Measurements from ENCODE around the gene TLE4. TPM values are rescaled to one million over a fixed set of nuclear protein-coding genes. Genes with fewer than 3 reads are reported as not detected.

The TLE4 gene
- total and polyA plus RNA-seq, 2 experiments from 2014 or later = 29.6 to 38.4 TPM

DNA sequence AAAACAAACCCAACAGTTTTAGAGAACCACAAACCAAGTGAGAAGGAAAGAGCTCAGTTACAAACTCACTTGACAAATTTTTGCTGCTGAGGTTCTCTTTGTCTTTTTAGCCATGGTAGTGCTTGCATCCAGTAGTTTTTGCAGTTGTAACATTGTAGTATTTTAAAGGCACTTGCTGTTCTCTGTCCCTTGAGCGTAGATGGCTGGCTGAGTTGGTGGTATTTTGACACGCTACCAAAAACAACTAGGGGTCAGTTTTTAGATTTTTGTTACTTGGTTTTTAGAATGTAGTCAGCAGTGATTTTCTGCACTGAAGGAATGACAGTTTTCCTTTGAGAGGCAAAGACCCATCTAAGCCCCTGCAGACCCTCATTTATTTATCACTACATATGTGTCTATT lies 58.0 kb downstream of the TLE4 start:
- Histone ChIP-seq H3K9me3 (ENCODE audit: low read depth) (no peaks in the 10 kb centered on the region), H2AFZ (no peak overlapping the region), H3K4me2 (no peak overlapping the region), H3K79me2 (peaks cover 25% of the 10 kb centered on the region), H3K4me3 (no peak overlapping the region), H3K27me3 (no peaks in the 10 kb centered on the region), H4K20me1 (ENCODE audit: insufficient read depth, poor library complexity, severe bottlenecking) (no peaks in the 10 kb centered on the region), H3K27ac (no peak overlapping the region), H3K36me3 (replicated peaks; ENCODE audit: insufficient read depth, low read depth) (no peaks in the 10 kb centered on the region), H3K4me1 (ENCODE audit: insufficient read depth) (no peaks in the 10 kb centered on the region), H3K9me2 (replicated peaks; ENCODE audit: insufficient read depth) (no peaks in the 10 kb centered on the region)
- TF ChIP-seq EZH2phosphoT487 (IDR thresholded peaks at IDR 0.05; ENCODE audit: low read depth, severe bottlenecking, unreplicated experiment) = no peak
- 95% methylated on average over 2 of the region's 2 CpGs for WGBS (ENCODE audit: low lambda C conversion rate, missing lambda C conversion rate)
- no peak for DNase-seq (ENCODE audit: low spot score)

DNA sequence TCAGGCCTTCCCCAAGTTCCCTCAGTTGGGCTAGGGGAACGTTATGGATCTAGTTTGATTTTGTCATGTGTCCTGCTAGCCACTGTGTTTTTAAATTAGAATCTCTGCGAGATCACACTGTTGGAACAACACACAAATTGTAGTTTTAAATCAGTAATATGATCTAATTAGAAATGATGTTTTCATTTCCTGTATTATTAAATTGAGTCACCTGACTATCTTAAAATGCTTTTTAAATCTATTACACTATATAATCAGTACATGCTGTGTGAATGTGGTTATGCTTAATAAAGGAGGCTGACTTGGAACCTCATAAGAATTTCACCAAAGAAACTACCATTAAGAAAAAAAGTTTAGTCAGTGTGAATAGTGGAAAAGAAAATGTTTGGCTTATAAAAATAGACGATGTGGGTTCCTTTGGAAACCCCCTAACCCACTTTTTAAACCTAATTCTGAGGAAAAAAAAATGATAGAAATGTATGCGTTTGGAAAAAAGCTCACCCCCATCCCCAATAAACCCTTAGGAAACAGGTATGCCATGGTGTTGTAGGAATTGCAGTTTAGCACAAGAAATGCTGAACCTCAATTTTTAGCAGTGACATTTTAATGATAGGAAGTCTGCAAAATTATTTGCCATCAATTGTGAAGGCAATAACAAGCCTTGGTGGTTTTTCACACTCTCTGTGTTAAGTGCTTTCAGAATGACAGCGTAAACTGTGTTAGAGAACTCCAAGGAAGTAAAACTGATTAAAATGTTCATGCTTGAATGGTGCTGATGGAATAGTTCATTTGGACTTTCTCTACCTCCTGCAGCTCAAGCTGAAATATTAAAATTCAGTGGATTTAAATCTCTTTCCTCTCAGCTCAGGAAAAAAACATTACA lies 59.0 kb downstream of the TLE4 start:
- TF ChIP-seq CTCF (IDR thresholded peaks at IDR 0.05; ENCODE audit: poor library complexity) (no peak), EZH2 (IDR thresholded peaks at IDR 0.05; ENCODE audit: borderline replicate concordance) (no peak), EZH2phosphoT487 (IDR thresholded peaks at IDR 0.05; ENCODE audit: low read depth, severe bottlenecking, unreplicated experiment) (no peak)
- H3K4me1 ChIP-seq (ENCODE audit: insufficient read depth) = no peaks in the 10 kb centered on the region
- no peaks in the 10 kb centered on the region for H3K9me3 ChIP-seq (ENCODE audit: low read depth)
- H3K4me2 ChIP-seq = no peak overlapping the region
- H2AFZ ChIP-seq = no peak overlapping the region
- H4K20me1 ChIP-seq (ENCODE audit: insufficient read depth, poor library complexity, severe bottlenecking) = no peaks in the 10 kb centered on the region
- H3K36me3 ChIP-seq (replicated peaks; ENCODE audit: insufficient read depth, low read depth) = no peaks in the 10 kb centered on the region
- H3K9me2 ChIP-seq (replicated peaks; ENCODE audit: insufficient read depth) = no peaks in the 10 kb centered on the region
- 91% methylated on average over 5 of the region's 5 CpGs for WGBS (ENCODE audit: low lambda C conversion rate, missing lambda C conversion rate)
- H3K27ac ChIP-seq = no peak overlapping the region
- peaks cover 21% of the 10 kb centered on the region for H3K79me2 ChIP-seq
- H3K4me3 ChIP-seq = no peak overlapping the region
- no peak for DNase-seq (ENCODE audit: low spot score)
- H3K27me3 ChIP-seq = no peaks in the 10 kb centered on the region

DNA sequence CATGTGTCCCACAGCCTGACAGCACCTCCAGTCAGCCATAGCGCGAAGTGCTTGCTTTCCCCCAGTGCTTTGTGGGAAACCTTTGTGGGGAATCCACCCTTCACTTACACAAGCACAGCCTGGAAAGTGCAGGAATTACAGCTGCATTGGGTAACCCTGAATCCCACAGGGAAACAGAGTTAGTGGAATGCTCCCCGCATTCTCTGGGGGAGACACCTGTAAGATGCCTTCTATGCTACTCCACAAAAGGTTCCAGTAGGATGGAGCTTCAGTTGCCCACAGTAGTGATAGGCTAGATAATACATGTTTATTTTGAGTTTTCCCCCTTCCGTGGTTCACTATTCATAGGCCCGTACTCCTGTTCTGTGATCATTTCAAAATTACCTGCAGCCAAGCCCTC lies 60.3 kb downstream of the TLE4 start:
- Histone ChIP-seq H3K4me2 (no peak overlapping the region), H3K4me1 (ENCODE audit: insufficient read depth) (no peaks in the 10 kb centered on the region), H4K20me1 (ENCODE audit: insufficient read depth, poor library complexity, severe bottlenecking) (no peaks in the 10 kb centered on the region), H3K36me3 (replicated peaks; ENCODE audit: insufficient read depth, low read depth) (no peaks in the 10 kb centered on the region), H3K27ac (no peak overlapping the region), H3K79me2 (peaks cover 15% of the 10 kb centered on the region), H3K4me3 (no peak overlapping the region), H3K9me2 (replicated peaks; ENCODE audit: insufficient read depth) (no peaks in the 10 kb centered on the region), H2AFZ (no peak overlapping the region), H3K9me3 (ENCODE audit: low read depth) (no peaks in the 10 kb centered on the region), H3K27me3 (no peaks in the 10 kb centered on the region)
- 88% methylated on average over 5 of the region's 5 CpGs for WGBS (ENCODE audit: low lambda C conversion rate, missing lambda C conversion rate)
- DNase-seq (ENCODE audit: low spot score) = no peak
- no peak for TF ChIP-seq EZH2phosphoT487 (IDR thresholded peaks at IDR 0.05; ENCODE audit: low read depth, severe bottlenecking, unreplicated experiment)
- TF ChIP-seq EZH2 (IDR thresholded peaks at IDR 0.05; ENCODE audit: borderline replicate concordance) = no peak
- no peak for TF ChIP-seq CTCF (IDR thresholded peaks at IDR 0.05; ENCODE audit: poor library complexity)

DNA sequence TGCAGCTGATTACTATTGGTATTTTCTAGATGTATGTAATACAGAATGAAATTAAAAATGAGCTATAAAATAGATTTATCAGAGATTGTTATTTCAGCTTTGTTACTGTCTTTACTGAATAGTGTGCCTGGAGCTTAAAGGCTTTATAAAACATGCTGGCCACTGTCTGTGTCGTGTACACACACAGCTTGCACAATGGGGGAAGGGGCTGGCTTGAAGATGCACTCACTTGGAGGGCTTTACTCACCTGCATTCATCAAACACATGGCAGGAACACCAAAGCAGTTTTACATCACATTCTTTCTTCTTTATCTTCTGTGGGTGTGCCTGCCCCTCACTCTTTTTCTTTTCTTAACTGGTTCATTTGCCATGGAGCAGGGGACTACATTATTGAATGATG lies 60.9 kb downstream of the TLE4 start:
- no peak overlapping the region for H3K27ac ChIP-seq
- 48% methylated on average over 1 of the region's 1 CpG for WGBS (ENCODE audit: low lambda C conversion rate, missing lambda C conversion rate)
- H2AFZ ChIP-seq = no peak overlapping the region
- H3K27me3 ChIP-seq = no peaks in the 10 kb centered on the region
- H3K9me3 ChIP-seq (ENCODE audit: low read depth) = no peaks in the 10 kb centered on the region
- DNase-seq (ENCODE audit: low spot score) = no peak
- H3K36me3 ChIP-seq (replicated peaks; ENCODE audit: insufficient read depth, low read depth) = no peaks in the 10 kb centered on the region
- no peak overlapping the region for H3K4me3 ChIP-seq
- no peaks in the 10 kb centered on the region for H4K20me1 ChIP-seq (ENCODE audit: insufficient read depth, poor library complexity, severe bottlenecking)
- no peak for TF ChIP-seq EZH2phosphoT487 (IDR thresholded peaks at IDR 0.05; ENCODE audit: low read depth, severe bottlenecking, unreplicated experiment)
- TF ChIP-seq EZH2 (IDR thresholded peaks at IDR 0.05; ENCODE audit: borderline replicate concordance) = no peak
- TF ChIP-seq CTCF (IDR thresholded peaks at IDR 0.05; ENCODE audit: poor library complexity) = no peak
- peaks cover 10% of the 10 kb centered on the region for H3K79me2 ChIP-seq
- no peaks in the 10 kb centered on the region for H3K9me2 ChIP-seq (replicated peaks; ENCODE audit: insufficient read depth)
- no peaks in the 10 kb centered on the region for H3K4me1 ChIP-seq (ENCODE audit: insufficient read depth)
- H3K4me2 ChIP-seq = no peak overlapping the region
